KBM-7 (cell line): ENCODE results near the gene TPO.

Source experiments
- DNase-seq: peaks from one replicate; pipeline ENCODE4 v3.0.0-alpha.2; 2015
- in situ Hi-C: fragments of 300-500 bp; cut with MboI; formaldehyde crosslinking; loops from 2 replicates; pipeline ENCODE4 v1.14.3; 2020; ENCODE audit warnings: low sequenced_read_pairs, low pct_unique_long_range_greater_than_20kb, mixed read lengths

The TPO gene

GRCh38 chr2:1541819-1542475 is 128.7 kb downstream of the TPO start:
- in situ Hi-C loops = no loop called here

GRCh38 chr2:1542971-1543370 is 129.7 kb downstream of the TPO start:
- in situ Hi-C loops = no loop called here
- DNase-seq = no peak

More at GRCh38 chr2:1541819-1542475, 128.7 kb downstream of the TPO start:
- DNase-seq = no peak

- in situ Hi-C loops = no loop called here
- DNase-seq = no peak
Observed at GRCh38 chr2:1543776-1544477, 130.7 kb downstream of the TPO start.

GRCh38 chr2:1544478-1545069 is 131.3 kb downstream of the TPO start:
- in situ Hi-C loops = no loop called here
- no peak for DNase-seq

DNA sequence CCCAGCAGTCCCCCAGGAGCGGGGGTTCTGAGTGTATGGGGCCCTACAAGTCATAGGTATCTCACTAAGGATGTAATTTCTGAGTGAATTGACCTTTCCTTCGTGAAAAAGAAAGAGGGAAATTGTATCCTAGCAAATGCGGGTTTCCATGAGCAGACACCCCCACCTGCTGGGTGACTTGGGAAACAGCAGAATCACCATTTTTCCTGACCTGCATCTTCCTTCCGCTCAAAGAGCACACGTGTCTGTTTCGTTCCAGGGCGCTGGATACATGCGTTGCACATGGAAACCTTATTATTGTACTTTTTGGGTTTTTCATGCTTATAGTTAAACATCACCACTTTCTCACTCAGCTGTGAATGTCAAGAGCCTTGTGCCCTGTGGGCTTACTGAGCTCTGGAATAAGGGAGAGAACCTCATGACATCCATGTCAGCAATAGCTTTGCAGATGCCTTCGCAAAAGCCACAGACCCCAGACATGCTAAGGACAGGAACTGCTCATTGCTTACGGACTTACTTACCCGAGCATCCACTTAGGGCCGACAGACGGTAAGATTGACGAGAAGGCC is 132.8 kb downstream of the TPO start:
- DNase-seq = peak; percentile 63
- in situ Hi-C loops = no loop called here

DNA sequence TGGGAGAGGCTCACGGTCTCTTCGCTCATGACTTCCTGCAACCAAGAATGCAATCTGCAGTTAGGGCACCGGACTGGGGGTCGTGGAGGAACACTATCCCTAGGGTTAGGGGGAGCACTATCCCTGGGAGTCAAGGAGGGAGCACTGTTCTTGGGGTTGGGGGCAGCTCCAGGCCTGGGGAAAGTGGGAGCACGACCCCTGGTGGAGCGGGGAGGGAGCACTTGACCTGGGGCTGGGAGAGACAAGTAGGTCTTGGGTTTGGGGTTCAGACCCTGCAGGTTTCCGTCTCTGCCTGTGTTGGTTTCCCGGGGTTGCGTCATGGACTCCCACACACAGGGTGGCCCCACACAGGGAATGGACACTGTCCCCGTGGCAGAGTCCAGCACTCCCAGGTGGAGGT is 133.6 kb downstream of the TPO start:
- no peak for DNase-seq
- in situ Hi-C loops = no loop called here

DNA sequence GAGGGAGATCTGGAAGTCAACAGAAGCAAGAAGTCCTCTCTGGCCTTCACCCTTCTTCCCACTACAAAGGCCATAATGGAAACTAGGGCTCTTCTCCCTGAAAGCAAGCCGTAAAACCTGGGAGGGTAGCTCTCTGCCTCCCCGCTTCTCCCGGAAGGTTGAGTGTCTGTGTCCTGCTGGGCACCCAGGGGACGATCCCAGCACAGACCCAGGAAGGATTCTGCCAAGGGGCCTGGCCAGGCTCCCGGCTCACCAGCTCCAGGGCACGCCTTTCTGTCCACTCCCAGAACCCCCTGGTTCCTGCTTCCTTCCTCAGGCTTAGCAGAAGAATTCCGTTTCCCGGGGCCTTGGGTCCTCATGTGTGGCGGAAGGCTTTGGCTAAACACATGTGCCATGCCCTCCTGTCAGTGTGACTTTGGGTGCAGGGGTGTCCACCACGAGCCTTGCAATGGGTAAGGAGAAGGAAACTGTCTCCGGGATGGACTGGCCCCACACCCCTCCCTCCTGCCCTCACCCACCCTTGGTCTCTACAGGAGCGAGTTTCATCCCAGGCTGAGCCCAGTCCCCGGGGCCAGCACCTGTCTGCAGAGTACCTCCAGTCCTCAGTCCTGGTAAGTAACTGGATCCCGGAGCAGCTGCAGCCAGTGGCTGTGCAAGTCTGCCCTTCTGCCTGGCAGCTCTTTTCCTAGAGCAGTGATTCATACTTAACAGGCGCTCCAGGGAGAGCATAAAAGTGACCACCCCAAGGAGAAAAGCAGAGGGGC is 135.8 kb downstream of the TPO start:
- no peak for DNase-seq
- in situ Hi-C loops = no loop called here

GRCh38 chr2:1550076-1550475 is 136.8 kb downstream of the TPO start:
- in situ Hi-C loops = no loop called here
- no peak for DNase-seq

DNA sequence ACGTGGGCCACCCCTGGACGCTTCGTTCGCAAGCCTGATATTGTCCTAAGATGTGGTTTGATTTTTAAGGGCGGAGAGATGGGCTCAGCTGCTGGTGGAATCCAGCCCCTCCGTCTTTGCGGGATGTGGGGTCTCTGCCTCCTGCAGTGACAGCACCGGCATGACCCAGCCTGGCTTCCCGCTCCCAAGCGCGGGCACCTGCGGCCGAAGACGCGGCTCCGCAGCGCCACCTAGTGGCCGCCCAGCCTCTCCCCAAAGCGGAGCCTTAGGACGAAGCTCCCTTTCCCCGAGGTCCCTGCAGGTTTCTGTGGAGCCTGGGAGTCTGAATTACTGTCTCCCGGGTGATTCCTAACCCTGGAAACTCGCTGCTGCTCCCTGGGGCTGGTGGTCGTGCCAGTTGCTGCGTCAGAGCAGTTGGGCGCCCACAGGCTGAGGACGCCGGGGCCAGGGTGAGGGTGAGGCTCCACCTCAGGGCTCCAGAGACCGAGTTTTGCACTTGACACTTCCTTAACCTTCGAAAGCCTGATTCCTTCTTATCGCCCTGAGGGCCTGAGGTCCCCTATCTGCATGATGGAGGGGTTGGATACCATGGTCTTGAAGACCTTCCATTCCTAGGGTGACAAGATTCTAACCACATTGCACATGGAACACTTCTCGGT is 137.5 kb downstream of the TPO start:
- peak; percentile 44 for DNase-seq
- in situ Hi-C loops = no loop called here

DNA sequence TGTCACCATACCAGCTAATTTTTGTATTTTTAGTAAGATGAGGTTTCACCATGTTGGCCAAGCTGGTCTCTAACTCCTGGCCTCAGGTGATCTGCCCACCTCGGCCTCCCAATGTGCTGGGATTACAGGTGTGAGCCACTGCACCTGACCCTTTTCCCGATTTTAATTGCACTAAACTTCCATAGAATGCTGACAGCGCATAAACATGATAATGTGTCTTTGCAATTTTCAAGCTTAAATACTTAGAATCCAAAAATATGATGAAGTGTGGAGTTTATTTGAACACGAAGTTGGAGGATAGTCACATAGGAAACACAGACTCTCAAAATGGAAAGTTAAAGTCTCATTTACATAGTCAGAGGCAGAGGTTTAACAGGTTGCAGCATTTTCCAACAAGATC is 138.6 kb downstream of the TPO start:
- DNase-seq = no peak

DNA sequence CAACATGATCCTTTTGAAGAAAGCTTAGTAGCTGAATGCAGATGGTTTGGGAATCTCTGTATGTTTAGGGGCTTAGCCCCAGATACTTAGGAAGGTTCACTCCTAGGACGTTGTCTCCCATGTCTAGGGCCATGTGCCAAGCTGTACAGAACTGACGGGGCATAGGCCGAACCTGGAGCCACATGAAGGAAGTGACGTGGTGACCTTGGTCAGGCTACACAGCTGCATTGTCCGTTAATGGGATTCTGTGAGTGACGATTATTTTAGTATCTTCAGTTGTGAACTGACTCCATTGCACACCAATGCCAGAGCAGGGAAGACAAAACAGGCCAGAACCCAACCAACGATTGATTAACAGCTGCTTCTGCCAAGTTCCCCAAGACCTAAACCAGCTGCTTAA is 139.3 kb downstream of the TPO start:
- in situ Hi-C loops = no loop called here
- no peak for DNase-seq

More for the DNA sequence above, 138.6 kb downstream of the TPO start:
- in situ Hi-C loops = no loop called here

DNA sequence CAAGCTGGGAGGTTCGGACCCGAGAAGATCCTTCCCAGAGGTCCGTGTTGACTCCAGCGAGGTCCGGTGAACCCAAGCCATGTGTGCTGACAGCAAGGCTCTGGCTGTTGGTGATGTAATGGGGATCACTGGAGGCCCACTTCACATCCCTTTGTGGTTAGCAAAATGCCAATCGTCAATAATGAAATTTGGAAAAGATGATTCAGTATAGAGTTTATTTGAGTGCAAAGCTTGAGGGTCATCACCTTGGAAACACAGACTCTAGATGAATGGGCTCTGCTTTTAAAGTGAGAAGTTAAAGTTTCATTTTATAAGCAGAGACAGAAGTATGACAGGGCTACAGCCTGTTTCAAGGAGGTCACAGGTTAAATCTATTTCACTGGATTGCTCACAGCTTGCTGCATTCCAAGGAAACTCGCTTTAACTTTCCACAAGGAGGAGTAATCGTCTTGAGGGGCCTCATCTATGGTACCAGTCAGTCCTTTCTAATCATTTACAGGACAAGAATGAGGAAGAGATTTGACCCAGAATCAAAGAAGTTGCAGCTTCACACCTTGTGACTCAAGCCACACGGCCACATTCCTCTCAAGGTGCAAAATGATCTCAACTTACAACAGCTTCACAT is 140.5 kb downstream of the TPO start:
- in situ Hi-C loops = no loop called here
- DNase-seq = no peak

DNA sequence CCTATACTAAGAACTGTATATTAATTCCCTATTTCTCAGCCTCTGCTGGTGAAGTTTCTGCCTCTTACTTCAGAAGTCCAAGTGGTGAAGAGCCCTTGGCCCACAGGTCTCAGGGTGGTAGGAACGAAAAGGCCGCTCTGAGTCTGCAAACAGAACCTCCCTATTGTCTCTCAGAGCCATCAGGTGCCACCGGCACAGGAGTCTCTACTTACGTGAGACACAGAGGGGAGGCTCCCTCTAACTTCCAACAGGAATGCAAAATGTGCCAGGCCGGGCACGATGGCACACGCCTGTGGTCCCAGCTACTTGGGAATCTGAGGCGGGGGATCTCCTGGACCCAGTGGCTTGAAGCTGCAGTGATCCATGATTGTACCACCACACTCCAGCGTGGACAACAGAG is 143.0 kb downstream of the TPO start:
- in situ Hi-C loops = no loop called here
- no peak for DNase-seq

- no peak for DNase-seq
Observed at GRCh38 chr2:1556776-1557466, 143.7 kb downstream of the TPO start.

DNA sequence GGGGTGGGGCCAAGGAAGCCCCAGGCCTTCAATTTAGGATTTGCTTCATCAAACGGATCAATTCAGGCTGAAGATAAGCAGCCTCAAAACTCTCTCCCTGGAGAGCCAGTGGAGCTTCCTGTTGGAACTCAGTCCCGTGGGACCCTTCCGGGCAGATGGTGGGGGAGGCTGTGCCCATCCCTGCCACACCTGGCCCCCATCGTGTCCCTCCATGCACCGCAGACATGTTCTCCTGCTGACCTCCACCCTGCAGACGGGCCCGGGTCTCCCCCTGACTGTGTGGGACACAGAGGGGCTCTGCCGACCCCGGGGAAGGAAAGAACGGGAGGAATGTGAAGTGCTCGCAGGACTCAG is 144.2 kb downstream of the TPO start:
- DNase-seq = no peak
- in situ Hi-C loops = no loop called here

More at GRCh38 chr2:1556776-1557466, 143.7 kb downstream of the TPO start:
- in situ Hi-C loops = no loop called here

DNA sequence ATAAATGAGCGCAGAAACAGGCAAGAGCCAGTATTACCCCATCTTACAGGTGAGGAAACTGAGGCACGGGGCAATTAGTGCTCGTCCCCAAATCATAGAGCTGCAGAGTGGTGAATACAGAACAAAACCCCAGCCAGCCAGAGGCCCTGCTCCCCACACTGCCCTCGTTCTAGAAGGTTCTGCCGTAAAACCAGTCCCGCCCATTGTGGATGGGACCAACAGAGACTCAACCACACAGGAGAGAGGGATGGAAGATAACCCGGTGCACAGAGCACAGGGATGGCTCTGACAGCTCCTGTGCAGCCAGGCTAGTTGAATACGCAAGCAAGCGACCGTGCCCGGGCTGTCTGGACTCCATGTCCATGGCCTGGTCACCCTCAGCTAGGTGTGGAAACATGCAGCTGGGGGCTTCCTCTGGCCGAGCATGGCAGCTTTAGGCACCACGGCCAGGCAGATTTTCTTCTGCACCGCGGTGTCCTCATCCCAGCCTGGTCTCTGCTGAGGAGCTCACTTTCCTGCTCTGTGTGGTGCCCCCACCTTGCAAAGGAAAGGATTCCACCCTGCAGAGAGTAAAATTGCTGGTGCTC is 146.4 kb downstream of the TPO start:
- DNase-seq = no peak
- in situ Hi-C loops = no loop called here

DNA sequence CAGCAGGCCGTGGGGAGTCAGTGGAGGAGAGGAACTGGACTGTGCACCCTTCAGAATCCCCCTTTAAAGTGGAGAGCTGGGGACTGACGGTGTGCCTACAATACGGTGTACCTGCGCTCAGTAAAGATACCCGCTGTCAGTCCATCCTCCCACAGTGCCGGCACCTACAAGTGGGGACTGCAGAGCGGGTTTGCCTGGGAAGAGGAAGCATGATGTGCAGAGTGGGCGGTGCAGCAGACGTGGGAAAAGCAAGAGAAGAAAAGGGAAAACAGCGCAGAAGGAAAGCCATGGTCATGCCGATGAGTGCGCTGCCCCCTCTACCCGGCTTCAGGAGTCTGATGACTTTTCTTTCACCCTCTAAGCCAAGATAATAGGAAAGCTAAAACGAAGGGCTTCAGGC is 148.0 kb downstream of the TPO start:
- no peak for DNase-seq
- in situ Hi-C loops = no loop called here
